SU-DHL-6 (cell line): ENCODE measurements around the gene CARD14.

Experiments
- CTCF ChIP-seq: fragments of 200-600 bp; sonication (generic); IDR thresholded peaks from one replicate; pipeline ENCODE4 v1.5.1; 2017; ENCODE audit warnings: antibody characterized with exemption, mild to moderate bottlenecking, low read length, moderate library complexity; ENCODE audit not compliant: insufficient read depth, poor library complexity, severe bottlenecking
- EZH2phosphoT487 ChIP-seq: fragments of 200-600 bp; sonication (generic), shearing (Covaris generic); conservative IDR thresholded peaks from 2 replicates; pipeline ENCODE4 v1.6.1; 2018; ENCODE audit warnings: mild to moderate bottlenecking, antibody characterized with exemption, low read length, moderate library complexity, mixed read lengths

- TF ChIP-seq CTCF: no peak
- no peak for TF ChIP-seq EZH2phosphoT487
These were observed 72.7 kb downstream of the CARD14 start for GRCh38 chr17:80242505-80242904.
